HG02870 (cell line): Measurements from ENCODE around the gene TUSC7.

Source experiments
- ATAC-seq: cut with Tn5 transposase; IDR thresholded peaks from one replicate; pipeline ENCODE4 v1.9.1; 2021; ENCODE audit warnings: mild to moderate bottlenecking, moderate library complexity; ENCODE audit not compliant: unreplicated experiment

The TUSC7 gene

DNA sequence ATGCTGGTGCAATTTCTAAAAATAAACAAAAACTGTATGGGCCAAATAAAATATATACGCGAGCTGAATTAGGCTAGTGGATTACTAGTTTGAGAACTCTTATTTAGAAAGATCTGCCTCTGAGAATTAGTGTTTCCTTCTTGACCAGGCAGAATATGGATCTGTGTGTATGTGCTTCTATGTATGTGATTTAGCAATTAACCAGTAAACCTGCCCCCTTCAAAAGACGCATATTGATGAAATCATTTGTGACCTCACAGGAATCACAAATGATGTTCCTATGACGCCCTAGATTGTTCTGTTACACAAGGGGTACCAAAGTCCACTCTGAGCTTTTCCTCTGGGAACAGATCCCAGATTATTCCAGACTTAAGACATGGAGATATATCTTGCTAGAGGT is at the start of gene TUSC7:
Gene TUSC7 (plus strand): TSS at position 301 of the 400 bp plus-strand sequence.
- no peak for ATAC-seq

DNA sequence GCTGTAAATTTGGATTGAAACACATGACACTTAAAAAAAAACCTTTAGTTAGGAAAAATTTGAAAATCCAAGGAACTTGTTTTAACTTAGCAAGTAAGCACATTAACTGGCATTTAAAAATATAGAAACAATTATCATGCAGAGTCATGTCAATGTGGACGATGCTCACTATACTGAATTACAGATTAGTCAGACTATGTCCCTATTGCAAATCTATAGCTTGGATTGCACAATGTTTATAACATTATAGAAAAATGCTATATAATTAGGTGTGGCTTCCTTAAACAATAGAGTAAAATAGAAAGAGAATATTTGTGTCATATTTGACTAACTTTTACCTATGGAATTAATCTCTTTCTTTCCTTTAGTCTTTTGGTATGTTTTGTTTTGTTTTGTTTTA is 48.4 kb upstream of the TUSC7 start:
- no peak for ATAC-seq

DNA sequence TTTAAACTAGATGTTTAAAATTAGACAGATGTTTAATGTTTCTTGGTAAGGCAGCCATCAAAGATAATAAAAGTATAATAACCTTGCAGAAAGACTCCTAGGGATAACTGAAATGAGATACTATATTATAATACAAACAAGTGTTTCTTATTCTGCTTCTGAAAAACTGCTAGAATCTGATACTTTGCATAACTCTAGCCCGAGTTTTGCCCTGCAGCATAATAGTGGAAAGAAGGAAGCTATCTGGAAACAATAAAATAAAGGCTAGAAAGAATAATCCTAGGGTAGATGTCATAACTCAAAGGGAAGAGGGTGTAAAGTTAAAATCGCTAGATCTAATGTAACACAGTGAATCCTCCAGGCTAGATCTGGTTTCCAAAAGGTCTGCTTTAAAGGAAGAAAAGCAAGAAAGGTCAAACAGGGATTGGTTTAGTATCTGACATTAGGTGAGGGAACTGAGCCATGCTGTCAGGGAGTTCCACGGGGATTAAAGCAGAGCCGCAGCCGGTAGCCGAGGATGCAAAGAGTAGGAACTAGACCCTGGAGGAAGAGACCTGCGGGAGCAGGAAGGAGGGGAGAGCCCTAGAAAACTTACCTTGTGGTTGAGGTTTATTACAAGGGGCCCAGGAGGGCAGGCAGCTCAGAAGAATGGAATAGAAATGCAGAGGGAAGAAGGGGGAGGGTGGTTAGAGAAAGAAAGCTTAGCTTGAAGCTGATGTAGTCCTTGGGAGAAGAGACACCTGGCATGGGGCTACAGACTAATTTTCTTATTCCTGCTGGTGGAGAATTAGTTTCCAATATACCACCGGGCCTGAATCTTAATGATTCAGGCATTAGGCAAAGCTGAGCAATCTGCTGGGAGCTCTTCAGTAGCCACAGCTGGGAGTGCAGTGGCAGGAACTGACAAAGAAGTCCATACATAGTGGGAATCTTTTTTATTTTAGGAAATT is 46.1 kb upstream of the TUSC7 start:
- ATAC-seq = no peak

DNA sequence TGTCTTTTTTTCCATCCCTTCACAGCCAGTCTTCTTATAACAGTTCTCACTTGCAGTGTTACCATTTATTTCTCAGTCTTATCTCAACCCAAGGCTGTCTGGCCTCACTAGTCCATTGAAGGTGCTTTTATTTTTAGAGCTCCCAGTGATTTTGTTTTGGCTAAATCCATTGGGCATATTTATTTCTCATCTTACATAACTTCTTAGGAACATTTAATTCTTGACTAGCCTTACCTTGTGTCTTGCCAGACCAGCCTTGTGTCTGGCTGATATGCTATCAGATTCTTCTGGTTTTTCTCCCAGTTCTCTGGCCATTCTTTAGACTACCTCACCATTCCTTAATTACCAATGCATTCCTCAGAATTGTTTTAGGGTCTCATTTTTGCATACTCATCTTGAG is 42.3 kb upstream of the TUSC7 start:
- no peak for ATAC-seq

DNA sequence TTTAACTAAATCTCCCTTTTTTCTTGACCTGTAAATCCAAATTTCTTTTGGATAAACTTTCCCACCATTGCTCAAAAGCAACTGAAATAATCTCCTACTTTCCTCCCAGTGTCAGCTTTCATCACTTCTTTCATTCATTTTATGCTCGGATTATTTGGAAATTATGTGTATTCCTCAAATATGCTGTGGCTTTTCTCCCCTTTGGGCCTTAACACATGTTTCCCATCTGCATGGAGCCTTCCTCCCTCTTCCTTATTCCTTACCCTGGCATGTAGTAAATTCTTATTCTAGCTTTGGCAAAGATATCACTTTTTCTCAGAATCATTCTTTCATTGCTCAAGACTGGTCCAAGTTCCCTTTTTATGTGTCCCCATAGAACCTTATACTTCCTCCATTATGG is 41.8 kb upstream of the TUSC7 start:
- no peak for ATAC-seq

DNA sequence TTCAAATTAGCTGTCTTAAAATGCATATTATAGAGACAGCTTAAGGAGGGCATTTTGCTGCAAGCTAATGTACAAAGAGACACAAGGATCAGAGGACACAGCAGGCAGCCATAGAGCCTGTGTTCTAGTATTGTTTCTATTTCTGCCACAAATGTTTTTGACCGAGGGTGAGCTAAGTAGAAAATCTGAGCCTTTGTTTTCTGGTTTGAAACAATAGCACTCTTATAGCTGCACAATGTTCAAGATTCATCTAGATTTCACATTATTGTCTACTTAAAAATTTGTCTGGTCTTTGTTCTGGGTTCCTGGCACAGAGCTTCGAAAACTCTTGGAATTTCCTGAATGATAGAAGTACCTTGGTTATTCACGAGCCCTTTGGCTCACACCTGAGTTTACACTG is 40.0 kb upstream of the TUSC7 start:
- ATAC-seq = no peak

DNA sequence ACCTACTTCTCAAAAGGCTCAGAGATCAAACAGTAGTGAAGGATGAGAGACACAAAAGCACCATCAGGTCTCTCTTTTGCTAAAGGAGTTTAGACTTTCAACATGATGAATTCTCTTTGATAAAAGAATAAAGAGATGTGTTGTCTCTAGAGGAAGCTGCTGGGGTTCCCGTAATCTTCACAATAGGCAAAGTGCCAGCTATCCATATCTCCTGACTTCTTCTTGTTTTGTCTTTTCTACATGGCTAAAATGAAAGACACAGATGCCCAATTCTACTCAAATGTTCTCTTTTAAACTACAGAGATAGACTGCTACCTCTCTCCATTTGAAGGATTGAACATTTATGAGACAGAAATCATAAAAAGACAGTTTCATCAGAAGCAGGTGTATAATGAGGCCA is 38.4 kb upstream of the TUSC7 start:
- no peak for ATAC-seq

DNA sequence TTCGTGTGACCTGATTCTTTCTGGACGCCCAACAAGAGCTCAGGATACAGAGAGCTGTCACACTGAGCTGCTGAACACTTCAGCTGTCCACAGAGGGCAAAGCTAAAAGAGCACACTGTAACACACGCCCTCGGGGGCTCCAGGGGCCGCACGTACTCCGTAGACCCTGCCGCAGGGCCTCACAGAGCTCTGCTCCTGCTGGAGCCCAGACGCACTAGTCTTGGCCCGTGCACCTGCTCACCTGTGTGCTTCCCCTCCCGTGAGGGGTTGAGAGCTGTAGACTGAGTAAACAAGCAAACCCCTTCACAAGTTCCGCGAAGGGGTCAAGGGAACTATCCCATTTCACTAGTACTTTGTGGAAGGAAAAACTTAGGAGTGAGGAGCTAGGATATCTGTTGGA is 30.7 kb upstream of the TUSC7 start:
- ATAC-seq = no peak

DNA sequence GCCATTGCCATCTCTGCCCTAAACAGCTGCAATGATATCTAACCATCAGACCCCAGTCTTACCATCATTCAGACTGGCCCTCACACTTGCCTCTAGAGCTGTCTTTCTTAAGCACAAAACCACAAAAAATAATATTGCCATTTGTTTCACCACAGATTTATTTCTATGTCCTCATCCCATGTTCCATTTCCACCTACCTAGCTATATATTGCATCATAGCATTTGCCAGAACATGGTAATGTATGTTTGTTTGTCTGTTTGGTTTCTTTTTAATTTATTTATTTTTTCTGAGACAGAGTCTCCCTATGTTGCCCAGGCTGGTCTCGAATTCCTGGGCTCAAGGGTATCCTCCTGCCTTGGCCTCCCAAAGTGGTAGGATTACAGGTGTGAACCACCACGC is 18.5 kb upstream of the TUSC7 start:
- ATAC-seq = no peak

DNA sequence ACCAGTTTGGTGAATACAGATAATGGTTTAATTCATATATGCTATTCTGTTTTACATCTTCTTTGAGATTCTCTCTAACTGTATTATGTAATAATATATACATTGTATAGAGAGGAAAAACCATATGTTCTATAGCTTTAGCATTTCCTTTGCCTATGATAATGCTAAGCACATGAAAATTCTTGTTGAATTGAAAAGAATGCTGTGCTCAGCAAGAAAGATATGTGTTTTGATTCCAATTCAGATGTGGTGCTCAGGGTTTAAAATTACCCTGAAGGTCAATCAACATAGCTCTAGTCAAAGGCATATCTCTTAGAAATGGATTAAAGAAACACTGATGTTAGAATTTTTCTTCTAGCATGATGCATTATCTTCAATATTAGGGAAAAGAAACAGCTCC is 8.5 kb upstream of the TUSC7 start:
- ATAC-seq = no peak

DNA sequence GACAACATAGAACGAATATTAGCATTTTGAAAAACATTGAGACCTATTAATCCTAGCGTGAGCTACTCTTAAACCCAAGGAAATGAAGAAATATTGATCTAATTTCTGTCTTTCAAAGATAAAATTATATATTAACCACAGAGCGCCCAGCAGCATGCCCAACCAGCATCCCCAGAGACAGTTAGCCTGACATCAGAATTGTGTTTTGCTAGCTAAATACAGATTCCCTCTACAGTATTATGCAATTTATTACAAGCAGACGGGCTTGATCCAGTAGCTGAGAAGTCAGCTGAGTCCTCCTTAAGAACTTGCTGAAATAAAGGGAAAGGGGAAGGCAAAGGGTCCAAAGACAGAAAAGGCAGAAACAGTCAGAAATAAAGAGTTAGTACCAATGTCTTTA is 7.2 kb upstream of the TUSC7 start:
- ATAC-seq = no peak

DNA sequence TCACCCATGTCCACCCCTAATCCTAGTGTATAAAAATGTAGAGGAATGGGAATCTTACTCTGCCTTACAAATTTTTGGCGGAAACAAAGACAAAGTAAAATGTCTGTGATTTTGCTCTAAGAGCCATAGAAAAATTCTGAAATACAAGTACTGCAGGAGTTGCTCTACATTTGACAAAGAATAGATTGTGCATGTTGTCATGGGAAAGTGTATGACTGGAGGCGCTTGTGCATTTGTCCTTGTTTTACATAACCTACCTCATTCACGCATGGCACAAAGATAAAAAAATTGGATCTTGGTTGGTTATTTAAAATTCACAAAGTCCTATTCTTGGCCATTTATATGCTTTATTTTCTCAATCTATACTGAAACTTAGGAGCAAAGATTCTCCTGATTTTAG is 2.0 kb upstream of the TUSC7 start:
- ATAC-seq = no peak

DNA sequence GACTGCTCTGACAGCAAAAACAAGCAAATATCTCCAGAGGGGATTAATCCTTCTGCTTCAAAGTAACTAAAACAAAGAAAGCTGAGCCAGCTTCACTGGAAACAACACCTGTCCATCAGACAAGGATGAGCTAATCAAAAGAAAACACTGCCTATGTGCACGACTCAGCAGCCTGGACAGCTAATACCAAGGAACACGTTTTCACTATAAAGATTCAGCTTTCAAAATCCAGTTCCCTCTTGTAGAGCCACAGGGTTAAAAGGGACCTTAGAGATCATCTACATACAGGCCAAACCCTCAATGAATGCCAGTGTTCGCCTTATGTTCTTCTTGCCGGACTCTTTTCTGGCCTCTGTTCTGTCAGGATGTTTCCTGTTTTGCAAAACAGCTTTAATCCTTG is 6.9 kb downstream of the TUSC7 start:
- no peak for ATAC-seq

DNA sequence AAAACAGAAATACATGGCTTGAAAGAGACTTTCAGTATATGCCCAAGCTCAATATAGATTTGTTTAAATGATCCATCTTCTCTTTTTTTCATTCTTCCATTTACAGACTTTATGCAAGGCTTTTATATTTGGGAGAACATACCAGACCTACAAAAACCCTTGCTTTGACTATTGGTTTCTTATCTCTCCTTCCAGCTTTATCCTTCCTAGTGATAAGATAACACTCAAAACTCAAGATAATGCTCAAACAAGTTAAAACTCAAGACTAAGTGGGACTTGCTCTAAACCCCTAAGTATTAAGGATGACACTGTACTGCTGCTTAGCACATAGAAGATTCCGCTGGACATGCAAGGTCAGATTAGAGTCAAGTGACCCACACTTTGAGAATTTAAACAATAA is 8.0 kb downstream of the TUSC7 start:
- ATAC-seq = no peak

DNA sequence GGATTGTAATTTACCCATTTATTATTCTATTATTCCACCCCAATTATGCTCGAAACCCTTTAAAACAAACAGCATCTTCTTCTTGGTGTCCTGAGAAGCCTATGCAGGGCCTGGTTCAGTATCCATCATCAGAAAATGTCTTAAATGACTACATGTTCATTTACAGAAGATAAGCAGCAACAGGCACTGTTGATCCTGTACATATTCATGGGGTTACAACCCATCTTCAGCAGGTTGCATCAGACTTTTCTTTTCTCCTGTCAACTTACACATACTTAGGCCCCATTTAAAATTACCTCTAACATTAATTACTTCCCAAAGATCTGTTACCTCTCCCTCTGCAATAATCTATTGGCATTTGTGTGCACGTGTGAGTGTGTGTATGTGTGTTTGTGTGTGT is 18.9 kb downstream of the TUSC7 start:
- ATAC-seq = no peak

DNA sequence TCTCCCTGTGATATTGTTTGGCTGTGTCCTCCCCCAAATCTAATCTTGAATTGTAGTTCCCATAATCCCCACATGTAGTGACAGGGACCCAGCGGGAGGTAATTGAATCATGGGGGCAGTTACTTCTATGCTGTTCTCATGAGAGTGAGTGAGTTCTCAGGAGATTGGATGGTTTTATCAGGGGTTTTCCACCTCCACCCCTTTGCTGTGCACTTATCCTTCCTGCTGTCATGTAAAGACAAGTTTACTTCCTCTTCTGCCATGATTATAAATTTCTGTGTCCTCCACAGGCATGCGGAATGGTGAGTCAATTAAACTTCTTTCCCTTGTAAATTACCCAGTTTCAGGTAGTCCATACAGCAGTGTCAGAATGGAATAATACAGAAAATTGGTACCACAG is 24.7 kb downstream of the TUSC7 start:
- ATAC-seq = no peak

DNA sequence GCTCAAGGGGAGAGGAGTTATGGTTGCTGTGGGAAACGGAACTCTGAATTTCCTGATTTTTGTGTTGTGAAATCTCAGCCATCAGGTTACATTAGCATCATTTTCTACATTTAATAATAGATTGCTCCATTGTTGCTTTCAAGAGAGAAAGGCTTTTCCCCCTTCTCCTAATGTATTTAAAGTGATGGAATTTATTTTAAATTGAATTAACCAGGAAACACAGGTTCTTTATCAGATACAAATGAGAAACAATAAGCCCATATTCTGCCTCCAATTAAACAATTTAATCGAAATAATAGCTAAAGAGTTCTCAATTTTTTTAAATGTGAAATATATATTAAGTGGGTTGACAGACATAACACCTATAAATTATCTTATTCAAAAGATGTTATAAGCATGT is 30.1 kb downstream of the TUSC7 start:
- no peak for ATAC-seq

DNA sequence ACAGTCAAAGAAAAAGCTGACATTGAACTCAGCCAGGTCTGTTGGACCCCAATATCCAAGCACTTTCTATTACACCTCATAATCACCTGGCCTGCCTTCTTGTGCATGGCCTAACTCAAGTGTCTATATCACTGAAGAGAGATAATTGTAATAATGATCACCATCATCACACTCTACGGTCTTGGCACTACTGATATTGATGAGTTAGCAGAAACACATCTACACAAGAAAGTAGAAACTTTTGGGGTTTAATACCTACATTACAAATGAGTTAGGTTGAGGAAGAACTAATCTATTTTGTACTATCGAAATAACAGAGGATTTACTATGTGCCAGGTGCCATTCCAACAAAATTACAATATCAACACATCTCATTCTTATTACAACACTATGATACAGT is 30.7 kb downstream of the TUSC7 start:
- no peak for ATAC-seq

DNA sequence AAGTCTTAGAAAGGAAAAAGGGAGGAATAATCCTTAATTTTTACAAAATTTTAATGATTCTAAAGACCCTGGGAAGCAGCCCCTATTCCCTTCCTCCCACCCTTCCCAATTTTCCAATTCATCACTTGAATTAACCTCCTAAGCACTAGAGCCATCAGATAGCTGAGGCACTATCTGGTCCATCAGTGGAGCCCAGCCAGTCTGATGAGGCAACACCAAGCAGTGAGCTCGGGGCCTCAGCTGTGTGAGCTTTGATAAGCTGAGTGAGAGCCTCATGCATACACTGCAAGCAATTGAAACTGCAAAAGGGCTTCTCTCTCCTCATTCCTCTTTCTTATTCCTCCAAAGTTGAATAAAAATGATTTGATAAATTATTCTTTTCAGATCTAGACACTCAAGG is 31.9 kb downstream of the TUSC7 start:
- ATAC-seq = no peak

DNA sequence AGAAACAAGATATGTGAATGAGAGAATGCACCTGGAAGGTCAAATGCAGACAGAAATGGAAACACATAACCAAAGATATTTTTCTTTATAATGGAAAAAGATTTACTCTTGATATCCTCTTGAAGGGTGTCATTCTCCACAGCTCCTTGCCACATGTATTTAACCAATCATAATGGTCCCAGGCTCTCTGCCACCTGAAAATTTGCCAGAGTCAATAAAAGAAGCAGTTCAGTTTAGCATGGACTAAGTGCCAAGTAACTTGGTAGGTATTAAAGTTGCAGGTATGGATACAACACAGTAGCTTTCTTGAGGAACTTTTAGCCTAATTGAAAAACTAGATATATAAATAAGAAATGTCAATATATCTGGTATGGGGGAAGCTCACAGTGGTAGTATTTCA is 33.5 kb downstream of the TUSC7 start:
- no peak for ATAC-seq

DNA sequence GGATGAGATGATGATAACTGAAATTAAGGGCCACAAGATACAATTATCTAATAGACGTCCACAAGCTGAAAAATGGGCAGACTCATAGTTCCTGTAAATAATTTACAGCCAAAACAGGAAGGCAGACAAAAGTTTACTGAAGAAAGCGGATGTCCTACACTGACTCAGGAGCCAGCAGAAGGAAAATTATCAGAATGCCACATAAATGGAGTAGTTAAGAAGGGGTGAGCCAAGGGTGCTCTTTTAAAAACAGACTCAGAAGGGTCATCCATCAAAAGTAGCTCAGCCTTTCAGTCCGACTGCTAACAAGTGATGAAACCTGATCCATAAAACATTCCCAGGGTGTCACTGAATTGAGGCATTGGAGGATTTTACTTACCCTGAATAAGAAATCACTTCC is 39.8 kb downstream of the TUSC7 start:
- no peak for ATAC-seq

DNA sequence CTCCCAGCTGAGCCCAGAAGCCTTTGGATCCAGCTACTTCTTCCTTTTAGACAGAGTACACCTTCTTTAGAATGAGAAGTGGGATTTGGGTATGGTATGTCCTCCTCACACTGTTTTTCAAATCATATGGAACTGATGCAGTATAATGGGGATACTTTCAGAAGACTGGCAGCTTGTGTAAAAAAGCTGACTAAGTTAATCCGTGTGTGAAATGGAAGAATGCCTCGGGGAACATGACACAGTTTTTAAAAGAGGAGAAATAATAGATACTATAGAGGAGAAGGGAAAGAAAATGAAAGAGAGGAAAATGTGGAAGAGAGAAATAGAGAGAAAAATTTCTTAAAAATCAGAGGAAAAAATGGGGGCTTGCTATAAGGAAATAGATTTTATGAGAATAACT is 47.7 kb downstream of the TUSC7 start:
- no peak for ATAC-seq

DNA sequence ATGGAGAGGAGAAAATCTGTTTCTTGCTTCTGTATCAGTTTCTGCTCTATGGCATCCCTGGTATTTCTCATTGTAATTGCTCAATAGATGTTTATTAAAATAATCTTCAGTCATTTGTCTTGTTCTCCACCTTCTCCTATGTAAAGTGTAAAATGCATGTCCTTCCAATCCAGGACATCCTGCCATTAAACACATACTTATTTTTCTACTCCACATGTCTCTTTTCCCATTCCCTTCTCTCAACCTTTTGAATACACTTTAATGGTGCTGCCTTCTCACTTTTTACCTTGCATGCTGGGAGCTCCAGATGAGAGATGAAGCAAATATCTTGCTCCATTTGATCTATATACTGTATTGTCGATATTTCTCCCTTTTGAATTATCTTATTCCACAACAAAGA is 49.7 kb downstream of the TUSC7 start:
- no peak for ATAC-seq
